ENCODE data around the gene PCDHGC3. TPM values are rescaled to one million over a fixed set of nuclear protein-coding genes. Genes with fewer than 3 reads are reported as not detected.
A peak's percentile ranks its signal among the peaks of the same experiment; 100 is the strongest.

The PCDHGC3 gene
- total and polyA plus RNA-seq, 3 donors from 2014 or later = 14.5 to 61.1 (median 29.4) TPM

- intact Hi-C loops (cut with DNase I; ENCODE audit: low total_unique reads) = no loop called here
- DNase-seq = no peak
- Histone ChIP-seq H3K9me3 (no peaks in the 10 kb centered on the region), H3K27ac (no peak overlapping the region), H3K4me1 (no peaks in the 10 kb centered on the region), H3K36me3 (ENCODE audit: low read depth, missing control alignments) (no peaks in the 10 kb centered on the region), H3K27me3 (no peaks in the 10 kb centered on the region), H3K4me3 (no peak overlapping the region)
- 39 to 47% methylated on average over 15 to 41 of the region's 50 CpGs for WGBS, 2 donors
- no peak for TF ChIP-seq POLR2A (IDR thresholded peaks at IDR 0.05)
Measured at GRCh38 chr5:141441571-141442170, 34.1 kb upstream of the PCDHGC3 start.

GRCh38 chr5:141465351-141465750 is 10.4 kb upstream of the PCDHGC3 start:
- TF ChIP-seq CTCF (IDR thresholded peaks at IDR 0.05) (no peak), POLR2A (IDR thresholded peaks at IDR 0.05) (no peak)
- DNase-seq = no peak
- H3K4me1 ChIP-seq = no peaks in the 10 kb centered on the region
- intact Hi-C loops (cut with DNase I; ENCODE audit: low total_unique reads) = no loop called here
- H3K36me3 ChIP-seq (ENCODE audit: low read depth, missing control alignments) = no peaks in the 10 kb centered on the region
- no peak overlapping the region for H3K27ac ChIP-seq
- no peaks in the 10 kb centered on the region for H3K9me3 ChIP-seq
- H3K27me3 ChIP-seq = no peaks in the 10 kb centered on the region
- H3K4me3 ChIP-seq = no peak overlapping the region
- 85 to 95% methylated on average over 3 of the region's 3 CpGs for WGBS, 2 donors

GRCh38 chr5:141476132-141476911 is 556 bp downstream of the PCDHGC3 start:
- H3K9me3 ChIP-seq = no peaks in the 10 kb centered on the region
- WGBS, 2 donors = 1% methylated on average over 39 to 58 of the region's 58 CpGs
- TF ChIP-seq POLR2A (IDR thresholded peaks at IDR 0.05) (no peak), CTCF (IDR thresholded peaks at IDR 0.05) (no peak)
- H3K4me3 ChIP-seq = peak overlapping the region; percentile 50 to 65
- peak overlapping the region; percentile 77 to 84 for H3K27ac ChIP-seq
- H3K4me1 ChIP-seq = peaks cover 14% of the 10 kb centered on the region
- no peaks in the 10 kb centered on the region for H3K36me3 ChIP-seq (ENCODE audit: low read depth, missing control alignments)
- DNase-seq = peak; percentile 67
- intact Hi-C loops (cut with DNase I; ENCODE audit: low total_unique reads) = loop anchor here (5.0 kb wide), 1 partner anchor 36 kb away; no protein-coding TSS in a partner anchor
- no peaks in the 10 kb centered on the region for H3K27me3 ChIP-seq

GRCh38 chr5:141477044-141477575 is 1.3 kb downstream of the PCDHGC3 start:
- Histone ChIP-seq H3K9me3 (no peaks in the 10 kb centered on the region), H3K27ac (peak overlapping the region in 1 of 2 donors; percentile 84), H3K4me3 (peak overlapping the region; percentile 50 to 65), H3K4me1 (peaks cover 14% of the 10 kb centered on the region), H3K27me3 (no peaks in the 10 kb centered on the region), H3K36me3 (ENCODE audit: low read depth, missing control alignments) (no peaks in the 10 kb centered on the region)
- no peak for DNase-seq
- TF ChIP-seq CTCF (IDR thresholded peaks at IDR 0.05) (no peak), POLR2A (IDR thresholded peaks at IDR 0.05) (no peak)
- WGBS, 2 donors = 29 to 34% methylated on average over 23 to 24 of the region's 24 CpGs
- intact Hi-C loops (cut with DNase I; ENCODE audit: low total_unique reads) = loop anchor here (5.0 kb wide), 1 partner anchor 35 kb away; no protein-coding TSS in a partner anchor

GRCh38 chr5:141477815-141478214 is 2.0 kb downstream of the PCDHGC3 start:
- intact Hi-C loops (cut with DNase I; ENCODE audit: low total_unique reads) = loop anchor here (5.0 kb wide), 1 partner anchor 34 kb away; no protein-coding TSS in a partner anchor
- Histone ChIP-seq H3K4me1 (peaks cover 14% of the 10 kb centered on the region), H3K27me3 (no peaks in the 10 kb centered on the region), H3K4me3 (no peak overlapping the region), H3K27ac (no peak overlapping the region), H3K9me3 (no peaks in the 10 kb centered on the region), H3K36me3 (ENCODE audit: low read depth, missing control alignments) (no peaks in the 10 kb centered on the region)
- no peak for DNase-seq
- WGBS, 2 donors = 53 to 59% methylated on average over 7 to 13 of the region's 13 CpGs
- TF ChIP-seq CTCF (IDR thresholded peaks at IDR 0.05) (no peak), POLR2A (IDR thresholded peaks at IDR 0.05) (no peak)

All from testis (tissue), 3 donors.